T-helper 2 cell treated with Interferon-gamma antibody and Interleukin-4, amounts not matched to agents 5 μg/mL and 100 μg/mL, for 36 hours (primary cell): Measurements from ENCODE around the gene THSD4.

Experiments used
- DNase-seq: peaks from one replicate; pipeline ENCODE4 v3.0.0; 2021; ENCODE audit warnings: low spot score
- H3K27ac Mint-ChIP-seq: one replicate; pipeline ENCODE4 v1.8.0; 2021; ENCODE audit warnings: mild to moderate bottlenecking, mixed read lengths
- H3K27me3 Mint-ChIP-seq: one replicate; pipeline ENCODE4 v1.8.0; 2021; ENCODE audit warnings: low read depth, mixed read lengths
- H3K36me3 Mint-ChIP-seq: one replicate; pipeline ENCODE4 v1.8.0; 2021; ENCODE audit warnings: low read depth, mixed read lengths
- H3K4me1 Mint-ChIP-seq: one replicate; pipeline ENCODE4 v1.8.0; 2021; ENCODE audit warnings: low read depth, mixed read lengths
- H3K4me3 Mint-ChIP-seq: one replicate; pipeline ENCODE4 v1.8.0; 2022; ENCODE audit warnings: mild to moderate bottlenecking, moderate library complexity, mixed read lengths
- H3K9me3 Mint-ChIP-seq: one replicate; pipeline ENCODE4 v1.8.0; 2021; ENCODE audit warnings: mixed read lengths

Gene THSD4

DNA sequence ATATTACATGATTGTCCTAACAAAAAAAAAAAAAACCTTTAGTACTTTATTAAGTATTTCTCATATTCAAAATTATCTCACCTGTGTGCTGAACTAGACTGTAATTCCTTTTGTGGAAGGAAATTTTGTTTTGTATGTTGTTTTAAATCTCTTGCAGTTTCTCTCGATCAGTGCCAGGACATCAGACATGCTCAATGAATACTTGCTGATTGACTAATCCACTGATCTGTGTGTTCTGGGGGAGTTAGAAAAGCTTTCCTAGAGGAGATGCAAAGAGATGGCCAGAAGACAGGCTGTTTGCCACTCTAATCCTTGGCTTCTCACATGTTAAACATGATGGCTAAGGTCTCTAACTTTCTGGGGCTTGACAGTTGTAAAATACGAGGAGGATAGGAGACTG, 461.8 kb downstream of the THSD4 start:
- no peak for DNase-seq
- H3K27ac Mint-ChIP-seq: no peak overlapping the region
- H3K36me3 Mint-ChIP-seq: no peaks in the 10 kb centered on the region
- H3K27me3 Mint-ChIP-seq: peaks cover 31% of the 10 kb centered on the region
- H3K4me3 Mint-ChIP-seq: no peak overlapping the region
- H3K9me3 Mint-ChIP-seq: no peaks in the 10 kb centered on the region
- no peaks in the 10 kb centered on the region for H3K4me1 Mint-ChIP-seq

DNA sequence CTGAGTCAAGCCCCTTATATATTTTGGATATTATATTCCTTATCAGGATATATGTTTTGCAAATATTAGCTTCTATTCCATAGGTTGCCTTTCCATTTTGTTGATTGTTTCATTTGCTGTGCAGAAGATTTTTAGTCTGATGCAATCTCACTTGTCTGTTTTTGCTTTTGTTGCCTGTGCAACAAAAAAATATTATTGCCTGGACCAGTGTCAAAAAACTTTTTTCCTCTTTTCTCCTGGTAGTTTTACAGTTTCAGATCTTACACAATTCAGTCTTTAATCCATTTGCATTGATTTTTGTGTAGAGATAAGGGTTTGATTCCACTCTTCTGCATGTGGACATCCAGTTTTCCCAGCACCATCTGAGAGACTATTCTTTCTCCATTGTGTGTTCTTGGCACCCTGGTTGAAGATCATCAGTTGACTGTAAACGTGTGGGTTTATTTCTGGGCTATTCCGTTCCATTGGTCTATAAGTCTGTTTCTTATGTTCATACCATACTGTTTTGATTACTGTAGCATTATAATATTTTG, 466.2 kb downstream of the THSD4 start:
- no peaks in the 10 kb centered on the region for H3K4me1 Mint-ChIP-seq
- DNase-seq: no peak
- H3K27me3 Mint-ChIP-seq: peaks cover 27% of the 10 kb centered on the region

DNA sequence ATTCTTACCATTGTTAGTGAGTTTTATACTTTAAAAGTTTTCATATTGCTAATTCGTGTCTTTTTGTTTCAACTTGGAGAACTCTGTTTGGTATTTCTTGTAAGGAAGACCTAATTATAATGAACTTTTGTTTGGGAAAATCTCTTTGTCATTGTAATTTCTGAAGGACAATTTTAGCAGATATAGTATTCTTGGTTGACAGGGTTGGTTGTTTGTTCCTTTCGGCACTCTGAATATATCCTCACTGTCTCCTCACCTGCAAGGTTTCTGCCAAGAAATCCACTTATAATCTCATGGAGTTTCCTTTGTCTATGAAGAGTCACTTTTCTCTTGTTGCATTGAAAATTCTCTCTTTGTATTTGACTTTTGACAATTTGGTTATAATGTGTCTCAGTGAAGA, 469.9 kb downstream of the THSD4 start:
- Mint-ChIP-seq H3K9me3 (peaks cover 8% of the 10 kb centered on the region), H3K4me1 (no peaks in the 10 kb centered on the region)
- DNase-seq: no peak

More for the DNA sequence above, 466.2 kb downstream of the THSD4 start:
- H3K36me3 Mint-ChIP-seq: no peaks in the 10 kb centered on the region
- H3K4me3 Mint-ChIP-seq: no peak overlapping the region
- H3K27ac Mint-ChIP-seq: no peak overlapping the region
- H3K9me3 Mint-ChIP-seq: peaks cover 8% of the 10 kb centered on the region

DNA sequence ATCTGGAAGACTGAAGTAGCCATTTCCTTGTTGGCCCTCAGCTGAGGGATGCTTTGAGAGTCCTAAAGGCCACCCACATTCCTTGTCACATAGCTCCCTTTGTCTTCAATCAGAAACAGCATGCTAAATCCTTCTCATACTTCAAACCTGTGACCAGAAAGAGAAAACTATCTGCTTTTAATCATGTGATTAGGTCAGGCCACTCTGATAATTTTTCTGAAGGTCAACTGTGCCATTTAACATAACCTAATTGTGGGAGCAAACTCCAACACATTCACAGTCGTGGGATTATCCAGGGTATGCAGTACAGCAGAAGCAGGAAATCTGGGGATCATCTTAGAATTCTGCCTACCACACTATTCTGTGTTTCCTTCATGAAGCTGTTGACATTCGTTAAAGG, 471.2 kb downstream of the THSD4 start:
- peaks cover 8% of the 10 kb centered on the region for H3K9me3 Mint-ChIP-seq
- no peak overlapping the region for H3K4me3 Mint-ChIP-seq
- peaks cover 18% of the 10 kb centered on the region for H3K27me3 Mint-ChIP-seq
- H3K36me3 Mint-ChIP-seq: no peaks in the 10 kb centered on the region
- H3K4me1 Mint-ChIP-seq: no peaks in the 10 kb centered on the region
- no peak overlapping the region for H3K27ac Mint-ChIP-seq
- no peak for DNase-seq

More for the DNA sequence above, 469.9 kb downstream of the THSD4 start:
- Mint-ChIP-seq H3K36me3 (no peaks in the 10 kb centered on the region), H3K27ac (no peak overlapping the region), H3K4me3 (no peak overlapping the region), H3K27me3 (peaks cover 28% of the 10 kb centered on the region)

DNA sequence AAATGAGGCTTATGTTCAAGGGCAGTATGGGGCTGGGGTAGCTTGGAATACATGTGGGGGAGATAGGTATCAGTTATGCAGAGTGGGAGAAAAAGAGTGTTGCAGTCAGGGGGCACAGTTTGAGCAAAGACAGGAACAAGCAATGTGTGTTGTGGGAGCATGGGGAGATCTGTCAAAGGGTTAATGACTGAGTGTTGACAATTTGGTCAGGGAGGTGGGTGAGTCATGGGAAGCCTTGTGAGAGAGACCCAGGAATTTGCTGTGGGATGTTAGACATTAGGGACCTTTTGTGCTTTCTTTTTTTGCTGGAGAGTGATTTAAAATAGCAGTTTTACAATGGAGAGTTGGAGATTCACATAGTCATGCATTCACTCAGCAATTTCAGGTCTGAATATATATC, 473.5 kb downstream of the THSD4 start:
- H3K9me3 Mint-ChIP-seq: peaks cover 8% of the 10 kb centered on the region
- DNase-seq: no peak

DNA sequence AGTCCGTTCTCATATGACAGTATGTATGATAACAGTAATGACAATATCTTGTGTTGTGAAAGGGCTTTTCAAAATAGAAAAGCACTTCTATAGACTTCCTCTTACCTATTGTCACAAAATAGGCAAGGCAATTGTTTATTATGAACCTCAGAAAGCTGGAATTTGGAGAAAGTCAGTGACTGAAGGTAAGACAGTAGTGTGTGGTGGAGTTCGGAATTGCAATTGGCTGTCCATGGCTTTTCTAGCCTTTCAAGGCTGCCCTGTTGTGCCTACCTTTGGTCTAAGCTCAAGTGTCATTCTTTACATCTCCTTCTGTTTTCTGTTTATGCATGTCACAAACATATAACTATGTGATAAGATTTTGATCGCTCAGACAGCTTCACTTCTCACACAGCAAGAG, 475.8 kb downstream of the THSD4 start:
- Mint-ChIP-seq H3K9me3 (no peaks in the 10 kb centered on the region), H3K4me1 (no peaks in the 10 kb centered on the region), H3K27ac (no peak overlapping the region), H3K27me3 (peaks cover 4% of the 10 kb centered on the region), H3K4me3 (no peak overlapping the region), H3K36me3 (no peaks in the 10 kb centered on the region)
- DNase-seq: no peak

More for the DNA sequence above, 473.5 kb downstream of the THSD4 start:
- Mint-ChIP-seq H3K27ac (no peak overlapping the region), H3K4me1 (no peaks in the 10 kb centered on the region), H3K36me3 (no peaks in the 10 kb centered on the region), H3K27me3 (peaks cover 7% of the 10 kb centered on the region), H3K4me3 (no peak overlapping the region)

DNA sequence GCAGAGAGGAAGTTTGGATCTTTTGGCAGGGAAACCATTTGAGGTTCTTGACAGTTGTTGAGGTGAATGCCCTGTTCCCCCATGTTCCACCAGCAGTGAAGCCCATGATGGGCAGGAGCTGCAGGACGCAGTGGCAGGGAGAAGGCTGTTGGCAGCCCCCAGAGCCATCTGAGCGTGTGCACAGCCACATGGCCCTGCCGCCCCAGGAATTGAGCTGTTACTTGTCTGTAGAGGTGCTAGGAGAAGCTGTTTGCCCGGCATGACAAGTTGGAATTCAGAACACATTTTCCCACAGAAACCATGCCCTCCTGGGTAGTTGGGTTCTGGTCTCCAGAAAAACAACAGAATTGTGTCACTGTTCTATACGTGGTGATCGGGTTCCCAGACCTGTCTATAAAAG, 476.9 kb downstream of the THSD4 start:
- no peaks in the 10 kb centered on the region for H3K36me3 Mint-ChIP-seq
- no peak for DNase-seq

DNA sequence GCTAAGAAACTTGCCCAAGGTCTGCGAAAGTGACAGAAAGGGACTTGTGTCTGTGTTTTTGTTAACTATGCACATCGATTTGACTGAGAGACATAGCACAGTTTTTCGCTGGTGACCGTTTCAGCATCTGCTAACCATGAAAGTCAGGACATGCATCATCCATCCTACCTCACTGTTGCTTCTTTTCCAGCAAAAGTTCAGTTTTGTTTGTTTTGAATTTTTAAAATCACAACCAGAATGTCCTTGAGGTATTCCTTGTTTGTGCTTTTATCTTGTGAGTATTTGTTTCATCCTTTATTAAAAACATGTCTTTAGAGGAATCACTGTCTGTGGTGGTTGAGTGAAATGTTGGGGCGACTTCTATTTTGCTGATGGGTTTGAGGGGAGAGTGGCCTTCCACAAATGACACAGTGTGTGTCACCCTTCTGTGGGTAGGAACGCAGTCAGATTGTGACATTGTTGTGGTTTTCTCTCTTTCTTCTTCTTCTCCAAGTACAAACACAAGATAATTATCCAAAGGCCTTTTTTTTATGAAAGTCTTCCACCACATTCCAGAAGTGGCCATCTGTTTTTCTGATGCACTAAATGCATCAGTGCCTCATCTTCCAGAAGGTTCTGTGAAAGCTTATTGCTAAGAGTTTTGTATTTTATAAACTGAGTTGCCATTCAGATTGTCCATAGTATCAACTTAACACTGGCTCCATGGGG, 480.7 kb downstream of the THSD4 start:
- Mint-ChIP-seq H3K27me3 (peaks cover 3% of the 10 kb centered on the region), H3K4me3 (no peak overlapping the region), H3K4me1 (no peaks in the 10 kb centered on the region), H3K9me3 (no peaks in the 10 kb centered on the region), H3K36me3 (no peaks in the 10 kb centered on the region), H3K27ac (no peak overlapping the region)
- no peak for DNase-seq

More for the DNA sequence above, 476.9 kb downstream of the THSD4 start:
- Mint-ChIP-seq H3K27me3 (peaks cover 5% of the 10 kb centered on the region), H3K4me3 (no peak overlapping the region), H3K27ac (no peak overlapping the region), H3K9me3 (no peaks in the 10 kb centered on the region), H3K4me1 (no peaks in the 10 kb centered on the region)

DNA sequence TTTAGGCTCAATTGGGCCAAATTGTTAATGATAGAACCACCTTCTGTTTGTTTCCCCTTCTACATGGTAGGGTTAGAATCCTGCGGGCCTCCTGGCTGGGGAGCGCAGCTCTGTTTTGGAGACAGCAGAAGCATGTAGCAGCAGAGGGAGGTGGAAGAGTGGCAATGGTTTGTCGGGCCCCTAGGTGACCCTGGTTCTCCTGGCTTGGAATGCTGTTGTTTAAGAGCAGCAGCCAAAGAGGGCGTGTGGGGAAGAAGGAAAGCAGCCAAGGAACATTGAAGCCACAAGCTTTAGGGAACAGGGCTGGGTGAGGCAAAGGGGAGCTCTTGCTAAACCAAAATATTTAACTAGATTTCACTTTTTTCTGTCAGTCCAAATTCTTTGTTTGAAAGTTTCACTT, 481.4 kb downstream of the THSD4 start:
- no peaks in the 10 kb centered on the region for H3K9me3 Mint-ChIP-seq
- H3K27me3 Mint-ChIP-seq: peaks cover 3% of the 10 kb centered on the region
- H3K36me3 Mint-ChIP-seq: no peaks in the 10 kb centered on the region
- H3K4me3 Mint-ChIP-seq: no peak overlapping the region
- no peaks in the 10 kb centered on the region for H3K4me1 Mint-ChIP-seq
- no peak for DNase-seq
- no peak overlapping the region for H3K27ac Mint-ChIP-seq

DNA sequence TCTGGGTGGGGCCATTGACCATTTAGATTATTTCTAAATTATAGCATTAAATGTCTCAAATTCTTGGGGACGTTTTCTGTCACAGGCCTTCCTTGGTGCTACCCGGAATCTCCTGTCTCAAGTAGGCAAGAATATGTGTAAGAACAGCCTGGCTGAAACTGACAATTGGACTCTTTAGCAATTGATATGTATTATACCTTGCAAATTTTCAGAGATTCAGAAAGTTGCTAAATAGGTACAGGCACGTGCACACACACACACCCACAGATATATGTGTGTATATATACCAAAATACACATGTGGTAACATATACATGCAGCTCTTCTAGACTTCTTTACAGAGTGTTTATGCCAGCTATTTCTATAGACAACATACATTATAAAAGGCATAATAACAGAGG, 481.9 kb downstream of the THSD4 start:
- no peaks in the 10 kb centered on the region for H3K36me3 Mint-ChIP-seq
- no peaks in the 10 kb centered on the region for H3K4me1 Mint-ChIP-seq
- DNase-seq: no peak
- H3K9me3 Mint-ChIP-seq: no peaks in the 10 kb centered on the region
- no peak overlapping the region for H3K27ac Mint-ChIP-seq
- H3K4me3 Mint-ChIP-seq: no peak overlapping the region
- peaks cover 5% of the 10 kb centered on the region for H3K27me3 Mint-ChIP-seq

DNA sequence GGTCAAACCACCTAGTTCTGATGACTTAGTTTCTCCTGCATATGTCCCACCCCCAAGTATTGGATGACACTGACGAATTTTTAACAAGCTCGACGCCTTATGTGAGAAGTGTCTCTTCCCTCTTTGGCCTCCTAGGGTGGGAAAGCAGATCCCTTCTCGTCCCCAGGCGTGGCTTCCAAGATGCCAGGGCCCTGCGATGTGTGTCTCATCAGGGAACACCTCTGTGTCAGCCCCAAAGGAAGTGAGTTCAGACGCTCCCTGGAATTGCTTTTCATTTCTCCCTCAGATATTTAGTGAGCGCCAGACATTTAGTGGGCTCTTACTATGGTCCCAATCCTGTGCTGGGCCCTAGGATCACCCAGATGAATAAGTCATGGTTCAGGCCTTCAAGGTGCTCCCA, 482.4 kb downstream of the THSD4 start:
- no peaks in the 10 kb centered on the region for H3K36me3 Mint-ChIP-seq
- peaks cover 5% of the 10 kb centered on the region for H3K27me3 Mint-ChIP-seq
- no peak overlapping the region for H3K27ac Mint-ChIP-seq
- DNase-seq: no peak
- H3K4me1 Mint-ChIP-seq: no peaks in the 10 kb centered on the region
- H3K9me3 Mint-ChIP-seq: no peaks in the 10 kb centered on the region
- H3K4me3 Mint-ChIP-seq: no peak overlapping the region

DNA sequence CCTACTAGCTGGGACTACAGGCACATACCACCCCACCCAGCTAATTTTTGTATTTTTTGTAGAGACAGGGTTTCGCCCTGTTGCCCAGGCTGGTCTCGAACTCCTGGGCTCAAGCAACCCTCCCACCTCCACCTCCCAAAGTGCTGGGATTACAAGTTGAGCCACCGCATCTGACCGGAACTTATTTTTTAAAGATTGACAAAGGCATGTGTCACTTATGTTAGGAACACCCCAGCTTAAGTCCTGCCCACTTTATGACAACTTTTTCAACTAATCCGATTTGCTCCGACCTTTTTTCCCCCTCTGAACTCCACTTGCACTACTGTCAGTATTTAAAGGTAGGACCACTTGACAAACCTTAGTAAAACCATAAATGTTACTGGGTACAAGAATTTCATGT, 483.5 kb downstream of the THSD4 start:
- peaks cover 6% of the 10 kb centered on the region for H3K27me3 Mint-ChIP-seq
- no peak for DNase-seq
- H3K4me3 Mint-ChIP-seq: no peak overlapping the region
- H3K27ac Mint-ChIP-seq: no peak overlapping the region
- H3K9me3 Mint-ChIP-seq: no peaks in the 10 kb centered on the region
- no peaks in the 10 kb centered on the region for H3K4me1 Mint-ChIP-seq
- H3K36me3 Mint-ChIP-seq: no peaks in the 10 kb centered on the region

DNA sequence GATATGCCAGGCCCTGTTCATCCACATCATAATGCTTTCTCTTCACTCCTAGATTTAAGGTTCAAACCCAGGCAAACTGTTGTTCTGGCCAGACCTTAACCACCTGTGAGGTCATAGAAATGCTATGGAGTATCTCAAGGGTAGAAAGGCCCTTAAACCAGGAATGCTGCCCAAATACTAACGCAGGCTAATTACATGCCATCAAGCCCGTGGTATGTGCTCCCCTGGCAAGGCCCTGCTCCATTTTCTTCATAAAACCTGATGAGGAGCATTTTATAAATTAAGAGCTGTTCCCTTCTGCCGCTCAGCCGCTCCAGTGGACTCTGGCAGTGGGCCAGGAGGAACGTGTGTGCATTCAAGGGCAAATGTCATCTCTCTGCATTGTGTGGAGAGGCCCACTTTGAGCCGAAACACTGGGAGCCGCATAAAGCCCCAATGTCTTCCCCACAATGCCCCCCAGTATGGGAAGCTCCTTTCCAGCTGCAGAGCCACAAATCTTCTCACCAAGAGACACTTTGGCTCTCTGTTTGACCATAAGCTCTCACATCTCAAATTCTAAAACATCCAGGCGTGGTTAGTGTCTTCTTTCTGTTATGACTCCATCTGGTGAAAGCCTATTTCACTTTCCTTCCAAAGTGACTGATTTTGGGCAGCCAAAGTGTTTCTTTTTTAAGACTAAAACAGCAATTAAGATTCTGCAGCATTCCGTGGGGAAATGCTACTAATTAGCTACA, 484.3 kb downstream of the THSD4 start:
- Mint-ChIP-seq H3K27me3 (peaks cover 6% of the 10 kb centered on the region), H3K27ac (no peak overlapping the region), H3K4me3 (no peak overlapping the region), H3K9me3 (no peaks in the 10 kb centered on the region), H3K4me1 (no peaks in the 10 kb centered on the region), H3K36me3 (no peaks in the 10 kb centered on the region)
- DNase-seq: no peak

DNA sequence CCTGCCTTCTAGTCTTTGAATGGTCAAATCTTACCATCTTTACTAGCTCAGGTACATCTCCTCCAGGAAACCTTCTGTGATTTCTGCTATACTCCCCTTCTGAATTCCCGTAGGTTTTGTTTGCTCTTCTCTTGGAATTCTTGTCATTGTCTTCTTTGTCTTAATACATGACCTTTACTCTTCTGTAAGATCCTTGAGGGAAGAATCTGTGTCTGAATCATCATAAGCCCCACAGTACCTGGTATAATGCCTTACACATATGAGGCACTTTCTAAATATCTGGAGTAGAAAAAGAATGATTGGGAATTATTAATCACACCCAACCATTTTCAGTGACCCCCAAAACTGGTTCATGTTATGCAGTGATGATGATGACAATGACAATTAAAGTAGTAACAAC, 485.0 kb downstream of the THSD4 start:
- Mint-ChIP-seq H3K27me3 (peaks cover 6% of the 10 kb centered on the region), H3K27ac (no peak overlapping the region), H3K4me1 (no peaks in the 10 kb centered on the region), H3K4me3 (no peak overlapping the region), H3K36me3 (no peaks in the 10 kb centered on the region), H3K9me3 (no peaks in the 10 kb centered on the region)
- no peak for DNase-seq
